Motor neuron (in vitro differentiated cells): ENCODE data around the gene PRRT2. TPM values are rescaled to one million over a fixed set of nuclear protein-coding genes. Genes with fewer than 3 reads are reported as not detected.

ENCODE experiments used
- ATAC-seq, 8 experiments: fragments of 200-7000 bp; cut with Tn5 transposase; replicated peaks in 6 of 8; 2 replicates each; pipeline ENCODE4 v1.8.0; 2021; ENCODE audit warnings: mild to moderate bottlenecking in 8 of 8, moderate library complexity in 8 of 8
- H3K27ac ChIP-seq, 2 donors: fragments of 250-450 bp; sonication (Bioruptor Pico); 2 replicates each; pipeline ENCODE4 v1.9.0; 2021; ENCODE audit warnings: antibody characterized with exemption in 2 of 2, mild to moderate bottlenecking in 2 of 2, moderate library complexity in 1 of 2
- H3K4me1 ChIP-seq, 2 donors: fragments of 250-450 bp; sonication (Bioruptor Pico); replicated peaks in 1 of 2; 2 replicates each; pipeline ENCODE4 v1.6.1; 2021; ENCODE audit warnings: antibody characterized with exemption in 2 of 2, mild to moderate bottlenecking in 2 of 2, moderate library complexity in 1 of 2
- H3K4me3 ChIP-seq, 5 donors: fragments of 250-450 bp; sonication (Bioruptor Pico); 2 replicates each; pipeline ENCODE4 v1.9.0; 2021; ENCODE audit warnings: antibody characterized with exemption in 5 of 5, mild to moderate bottlenecking in 5 of 5, moderate library complexity in 4 of 5
- whole genome bisulfite sequencing, 10 experiments: fragments of 450-650 bp; shearing (Covaris generic); methylation state at CpG; one replicate each; pipeline ENCODE4 v1.0.0; 2022; 5-methylcytosine and 5-hydroxymethylcytosine counted together
- in situ Hi-C, 9 experiments: fragments of 400-800 bp; cut with MboI; loops; one replicate each; pipeline ENCODE4 v1.15.0; 2021; ENCODE audit warnings: low sequenced_read_pairs in 9 of 9, low pct_unique_long_range_greater_than_20kb in 2 of 9; ENCODE audit not compliant: unreplicated experiment in 9 of 9
- total RNA-seq, 8 experiments: library from RNA; unstranded; fragments of 300-600 nt; gene quantifications; 2 replicates each; pipeline versions ENCODE4 v1.2.3 to v1.2.4, GENCODE V29; 2022

PRRT2 gene
- total RNA-seq, 8 experiments from 2014 or later = 1.4 to 72.7 (median 28.4) TPM

DNA sequence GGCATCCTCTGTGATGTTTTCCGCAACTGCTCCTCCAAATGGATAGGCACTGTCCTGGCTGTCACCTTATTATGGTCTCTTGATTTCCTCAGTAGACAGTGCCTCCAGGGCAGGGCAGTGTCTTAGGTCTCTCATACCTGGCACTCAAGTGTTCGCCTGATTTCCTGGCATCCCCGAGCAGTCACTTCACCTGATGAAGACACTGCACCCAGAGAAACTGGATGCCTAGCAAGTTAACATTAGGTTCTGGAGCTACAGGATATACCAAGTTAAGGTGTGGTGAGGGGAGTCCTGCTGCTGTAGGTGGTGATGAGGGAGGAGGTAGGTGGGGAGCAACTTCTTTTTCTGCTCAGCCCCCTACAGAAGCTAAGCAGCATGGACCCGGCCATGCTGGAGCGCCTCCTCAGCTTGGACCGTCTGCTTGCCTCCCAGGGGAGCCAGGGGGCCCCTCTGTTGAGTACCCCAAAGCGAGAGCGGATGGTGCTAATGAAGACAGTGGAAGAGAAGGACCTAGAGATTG is 9.5 kb upstream of the PRRT2 start:
- no peak overlapping the region for H3K4me3 ChIP-seq
- no peak for ATAC-seq
- peaks cover 9 to 10% of the 10 kb centered on the region in 2 donors for H3K4me1 ChIP-seq
- WGBS, 10 experiments = 83 to 100% (median 90%) methylated on average over 1 to 6 of the region's 8 CpGs; no CpG with 5 or more reads in 3 of the 10 experiments
- in situ Hi-C loops = loop anchor here in 5 of 9 experiments (10.0 to 25.0 kb wide), 3 partner anchors 98 to 210 kb away; partner anchors contain the start of genes C16orf92 (in 3 of the 5), DOC2A (in 3 of the 5) and ASPHD1 (in 1 of the 5)
- no peak overlapping the region for H3K27ac ChIP-seq

- peaks cover 18% of the 10 kb centered on the region in 2 donors for H3K4me1 ChIP-seq
- no peak for ATAC-seq
- in situ Hi-C loops = loop anchor here in 5 of 9 experiments (10.0 to 25.0 kb wide), 3 partner anchors 99 to 208 kb away; partner anchors contain the start of genes C16orf92 (in 3 of the 5), DOC2A (in 3 of the 5) and ASPHD1 (in 1 of the 5)
- peak overlapping the region in 2 of 5 donors; percentile 71 to 82 for H3K4me3 ChIP-seq
- H3K27ac ChIP-seq = peak overlapping the region; percentile 97 to 99
- WGBS, 10 experiments = 0 to 100% (median 83%) methylated on average over 1 to 8 of the region's 8 CpGs; no CpG with 5 or more reads in 2 of the 10 experiments
Observed at GRCh38 chr16:29804020-29804419, 8.0 kb upstream of the PRRT2 start.

DNA sequence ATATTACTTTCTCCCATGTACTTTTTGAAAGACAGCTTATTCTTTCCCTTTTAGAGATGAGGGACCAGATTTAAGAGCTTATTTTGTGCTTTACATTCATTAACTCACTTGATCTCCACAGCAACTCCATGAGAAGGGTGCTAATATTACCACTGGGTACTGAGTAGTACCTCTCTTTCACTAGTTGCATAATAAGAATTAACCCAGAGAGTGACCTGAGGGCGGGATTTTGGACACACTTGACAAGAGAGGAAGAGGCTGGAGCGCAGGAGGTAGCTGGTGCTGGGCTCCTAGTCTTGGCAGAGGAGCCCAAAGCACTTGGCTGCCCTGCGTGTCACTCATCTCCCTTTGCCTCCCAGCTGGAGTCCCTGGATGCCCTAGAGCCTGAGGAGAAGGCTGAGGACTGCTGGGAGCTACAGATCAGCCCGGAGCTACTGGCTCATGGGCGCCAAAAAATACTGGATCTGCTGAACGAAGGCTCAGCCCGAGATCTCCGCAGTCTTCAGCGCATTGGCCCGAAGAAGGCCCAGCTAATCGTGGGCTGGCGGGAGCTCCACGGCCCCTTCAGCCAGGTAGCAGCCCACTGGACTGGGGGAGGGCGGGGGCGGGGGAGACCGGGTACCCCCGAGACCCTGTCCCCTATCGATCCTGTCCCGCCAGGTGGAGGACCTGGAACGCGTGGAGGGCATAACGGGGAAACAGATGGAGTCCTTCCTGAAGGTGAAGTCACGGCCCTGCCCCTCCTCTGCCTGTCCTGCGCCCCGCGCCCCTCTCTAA is 7.3 kb upstream of the PRRT2 start:
- in situ Hi-C loops = loop anchor here in 5 of 9 experiments (10.0 to 25.0 kb wide), 3 partner anchors 100 to 208 kb away; partner anchors contain the start of genes C16orf92 (in 3 of the 5), DOC2A (in 3 of the 5) and ASPHD1 (in 1 of the 5)
- peak in 1 of 8 experiments; percentile 12 for ATAC-seq
- WGBS, 10 experiments = 0 to 100% (median 40%) methylated on average over 1 to 5 of the region's 26 CpGs; no CpG with 5 or more reads in 6 of the 10 experiments
- peak overlapping the region; percentile 57 to 92 (median 80) for H3K4me3 ChIP-seq
- peaks cover 24% of the 10 kb centered on the region in 2 donors for H3K4me1 ChIP-seq
- peak overlapping the region; percentile 97 to 99 for H3K27ac ChIP-seq

GRCh38 chr16:29805232-29806098 is 6.5 kb upstream of the PRRT2 start:
- 0% methylated on average over 1 to 5 of the region's 103 CpGs; no CpG with 5 or more reads in 8 of the 10 experiments for WGBS, 10 experiments
- H3K27ac ChIP-seq = peak overlapping the region; percentile 97 to 99
- peaks cover 31 to 33% of the 10 kb centered on the region in 2 donors for H3K4me1 ChIP-seq
- in situ Hi-C loops = loop anchor here in 5 of 9 experiments (10.0 to 25.0 kb wide), 3 partner anchors 101 to 207 kb away; partner anchors contain the start of genes C16orf92 (in 3 of the 5), DOC2A (in 3 of the 5) and ASPHD1 (in 1 of the 5)
- peak; percentile 55 to 83 (median 74) for ATAC-seq
- peak overlapping the region; percentile 57 to 92 (median 80) for H3K4me3 ChIP-seq

GRCh38 chr16:29806099-29806579 is 5.9 kb upstream of the PRRT2 start, which contains the start of gene MAZ:
Gene MAZ (plus strand): TSS chr16:29806529. CDS start chr16:29806702, 173 bp downstream.
- Histone ChIP-seq H3K27ac (peak within 1 kb of the TSS; percentile 98 to 99), H3K4me3 (peak within 1 kb of the TSS; percentile 66 to 92 (median 80)), H3K4me1 (peaks cover 37 to 38% of the 10 kb centered on the region in 2 donors)
- in situ Hi-C loops = loop anchor here in 5 of 9 experiments (10.0 to 25.0 kb wide), 3 partner anchors 101 to 206 kb away; partner anchors contain the start of genes C16orf92 (in 3 of the 5), DOC2A (in 3 of the 5) and ASPHD1 (in 1 of the 5)
- ATAC-seq = no peak
- no CpG with 5 or more reads among the region's 67 CpGs for WGBS, 10 experiments

- peak overlapping the region; percentile 66 to 80 (median 68) for H3K4me3 ChIP-seq
- H3K4me1 ChIP-seq = peaks cover 37 to 38% of the 10 kb centered on the region in 2 donors
- in situ Hi-C loops = loop anchor here in 5 of 9 experiments (10.0 to 25.0 kb wide), 3 partner anchors 102 to 205 kb away; partner anchors contain the start of genes C16orf92 (in 3 of the 5), DOC2A (in 3 of the 5) and ASPHD1 (in 1 of the 5)
- ATAC-seq = no peak
- H3K27ac ChIP-seq = peak overlapping the region; percentile 98
- WGBS, 10 experiments = 0% methylated on average over 8 of the region's 99 CpGs; no CpG with 5 or more reads in 9 of the 10 experiments
Observed at GRCh38 chr16:29806641-29807425, 5.2 kb upstream of the PRRT2 start.

- Histone ChIP-seq H3K4me1 (peaks cover 37 to 38% of the 10 kb centered on the region in 2 donors), H3K4me3 (peak overlapping the region; percentile 66 to 80 (median 68)), H3K27ac (peak overlapping the region; percentile 98)
- ATAC-seq = peak; percentile 28 to 48 (median 36)
- in situ Hi-C loops = loop anchor here in 5 of 9 experiments (10.0 to 25.0 kb wide), 3 partner anchors 103 to 205 kb away; partner anchors contain the start of genes C16orf92 (in 3 of the 5), DOC2A (in 3 of the 5) and ASPHD1 (in 1 of the 5)
- 0% methylated on average over 1 to 5 of the region's 69 CpGs; no CpG with 5 or more reads in 4 of the 10 experiments for WGBS, 10 experiments
Observed at GRCh38 chr16:29807426-29808218, 4.4 kb upstream of the PRRT2 start.

GRCh38 chr16:29808219-29808900 is 3.6 kb upstream of the PRRT2 start:
- WGBS, 10 experiments = 0 to 100% (median 78%) methylated on average over 1 to 8 of the region's 25 CpGs; no CpG with 5 or more reads in 2 of the 10 experiments
- ATAC-seq = no peak
- in situ Hi-C loops = loop anchor here in 5 of 9 experiments (10.0 to 25.0 kb wide), 3 partner anchors 104 to 204 kb away; partner anchors contain the start of genes C16orf92 (in 3 of the 5), DOC2A (in 3 of the 5) and ASPHD1 (in 1 of the 5)
- Histone ChIP-seq H3K27ac (peak overlapping the region; percentile 98), H3K4me1 (peaks cover 39 to 40% of the 10 kb centered on the region in 2 donors), H3K4me3 (peak overlapping the region; percentile 66 to 80 (median 68))

GRCh38 chr16:29809031-29809747 is 2.8 kb upstream of the PRRT2 start:
- no peak for ATAC-seq
- H3K4me1 ChIP-seq = peaks cover 39 to 42% of the 10 kb centered on the region in 2 donors
- H3K27ac ChIP-seq = peak overlapping the region in 1 of 2 donors; percentile 4
- H3K4me3 ChIP-seq = peak overlapping the region in 1 of 5 donors; percentile 68
- 20 to 100% (median 82%) methylated on average over 1 to 8 of the region's 31 CpGs; no CpG with 5 or more reads in 6 of the 10 experiments for WGBS, 10 experiments
- in situ Hi-C loops = loop anchor here in 5 of 9 experiments (10.0 to 25.0 kb wide), 3 partner anchors 103 to 203 kb away; partner anchors contain the start of genes C16orf92 (in 3 of the 5), DOC2A (in 3 of the 5) and ASPHD1 (in 1 of the 5)
